ENCODE data around the gene THOC6.

The THOC6 gene

GRCh38 chr16:3017794-3018506 lies 5.9 kb upstream of the THOC6 start, which contains the start of gene CLDN6:
TSS of gene CLDN6 (minus strand) at chr16:3018183. CDS start at chr16:3016021, 2,162 bp downstream.
- DNase-seq, result peak; percentile 57

- DNase-seq, result no peak
These were observed 4.1 kb upstream of the THOC6 start for GRCh38 chr16:3019594-3020246.

- DNase-seq, result peak; percentile 82
These were observed 3.6 kb upstream of the THOC6 start, which contains the start of gene TNFRSF12A for GRCh38 chr16:3020247-3020603. TSS of gene TNFRSF12A (plus strand) at chr16:3020368. CDS start at chr16:3020398, 30 bp downstream.

- peak; percentile 89 for DNase-seq
These were observed 3.0 kb upstream of the THOC6 start for GRCh38 chr16:3020604-3021448.

GRCh38 chr16:3021449-3022207 lies 2.2 kb upstream of the THOC6 start:
- peak; percentile 91 for DNase-seq

GRCh38 chr16:3022208-3022683 lies 1.6 kb upstream of the THOC6 start:
- DNase-seq, result peak; percentile 92

- peak; percentile 44 for DNase-seq
These were observed 986 bp upstream of the THOC6 start for GRCh38 chr16:3022684-3023414.

GRCh38 chr16:3023415-3023668 lies 493 bp upstream of the THOC6 start:
- DNase-seq, result peak; percentile 41

GRCh38 chr16:3025032-3026002 lies 1.5 kb downstream of the THOC6 start:
- no peak for DNase-seq

GRCh38 chr16:3026003-3026378 lies 2.2 kb downstream of the THOC6 start:
- no peak for DNase-seq

GRCh38 chr16:3026609-3027488 lies 3.0 kb downstream of the THOC6 start:
- DNase-seq, result no peak

- no peak for DNase-seq
These were observed 3.6 kb downstream of the THOC6 start for GRCh38 chr16:3027489-3027795.

GRCh38 chr16:3027983-3028715 lies 4.3 kb downstream of the THOC6 start:
- peak; percentile 94 for DNase-seq

- DNase-seq, result no peak
These were observed 5.0 kb downstream of the THOC6 start for GRCh38 chr16:3028716-3029319.

GRCh38 chr16:3029491-3030221 lies 5.8 kb downstream of the THOC6 start:
- DNase-seq, result peak; percentile 53

- DNase-seq, result no peak
These were observed 6.7 kb downstream of the THOC6 start for GRCh38 chr16:3030222-3031212.

GRCh38 chr16:3032624-3033023 lies 8.8 kb downstream of the THOC6 start:
- DNase-seq, result no peak

Data from CD4-positive, alpha-beta T cell treated with Interleukin-6 for 4 hours (primary cell).